ENCODE measurements around the gene DAND5. TPM values are rescaled to one million over a fixed set of nuclear protein-coding genes. Genes with fewer than 3 reads are reported as not detected.

DAND5 gene
- total and polyA plus RNA-seq, 9 of the 15 experiments (the other 6 are each of a cell fraction or from before 2014, with no cell fraction given) = 0.22 to 0.83 (median 0.60) TPM

DNA sequence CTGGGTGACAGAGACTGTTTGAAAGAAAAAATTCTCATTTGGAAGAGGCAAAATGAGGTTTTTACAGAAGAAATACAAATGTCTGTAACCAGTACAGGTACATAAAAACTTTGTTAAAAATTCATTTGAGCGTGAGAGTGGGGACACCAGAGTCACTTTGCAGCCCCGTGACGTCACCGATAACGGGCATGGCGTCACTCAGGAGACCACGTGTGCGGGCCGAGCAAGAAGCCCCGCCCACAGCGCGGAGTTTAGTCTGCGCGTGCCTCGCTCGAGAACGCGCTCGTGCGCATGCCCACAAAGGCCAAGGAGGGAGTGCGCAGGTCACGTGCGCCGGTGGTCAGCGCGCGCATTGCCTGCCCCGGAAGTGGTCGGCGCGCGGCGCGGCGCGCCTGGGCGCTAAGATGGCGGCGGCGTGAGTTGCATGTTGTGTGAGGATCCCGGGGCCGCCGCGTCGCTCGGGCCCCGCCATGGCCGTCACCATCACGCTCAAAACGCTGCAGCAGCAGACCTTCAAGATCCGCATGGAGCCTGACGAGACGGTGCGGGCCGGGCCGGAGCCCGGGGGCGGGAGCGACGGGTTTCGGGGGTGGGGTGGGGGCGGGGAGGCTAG, 23.8 kb upstream of the DAND5 start, which contains the start of gene RAD23A (continued):
- TF ChIP-seq, protein P1, sequence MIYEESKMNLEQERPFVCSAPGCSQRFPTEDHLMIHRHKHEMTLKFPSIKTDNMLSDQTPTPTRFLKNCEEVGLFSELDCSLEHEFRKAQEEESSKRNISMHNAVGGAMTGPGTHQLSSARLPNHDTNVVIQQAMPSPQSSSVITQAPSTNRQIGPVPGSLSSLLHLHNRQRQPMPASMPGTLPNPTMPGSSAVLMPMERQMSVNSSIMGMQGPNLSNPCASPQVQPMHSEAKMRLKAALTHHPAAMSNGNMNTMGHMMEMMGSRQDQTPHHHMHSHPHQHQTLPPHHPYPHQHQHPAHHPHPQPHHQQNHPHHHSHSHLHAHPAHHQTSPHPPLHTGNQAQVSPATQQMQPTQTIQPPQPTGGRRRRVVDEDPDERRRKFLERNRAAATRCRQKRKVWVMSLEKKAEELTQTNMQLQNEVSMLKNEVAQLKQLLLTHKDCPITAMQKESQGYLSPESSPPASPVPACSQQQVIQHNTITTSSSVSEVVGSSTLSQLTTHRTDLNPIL (CRISPR knock-in tag; IDR thresholded peaks at IDR 0.05) = no peak
- TF ChIP-seq, protein P2, sequence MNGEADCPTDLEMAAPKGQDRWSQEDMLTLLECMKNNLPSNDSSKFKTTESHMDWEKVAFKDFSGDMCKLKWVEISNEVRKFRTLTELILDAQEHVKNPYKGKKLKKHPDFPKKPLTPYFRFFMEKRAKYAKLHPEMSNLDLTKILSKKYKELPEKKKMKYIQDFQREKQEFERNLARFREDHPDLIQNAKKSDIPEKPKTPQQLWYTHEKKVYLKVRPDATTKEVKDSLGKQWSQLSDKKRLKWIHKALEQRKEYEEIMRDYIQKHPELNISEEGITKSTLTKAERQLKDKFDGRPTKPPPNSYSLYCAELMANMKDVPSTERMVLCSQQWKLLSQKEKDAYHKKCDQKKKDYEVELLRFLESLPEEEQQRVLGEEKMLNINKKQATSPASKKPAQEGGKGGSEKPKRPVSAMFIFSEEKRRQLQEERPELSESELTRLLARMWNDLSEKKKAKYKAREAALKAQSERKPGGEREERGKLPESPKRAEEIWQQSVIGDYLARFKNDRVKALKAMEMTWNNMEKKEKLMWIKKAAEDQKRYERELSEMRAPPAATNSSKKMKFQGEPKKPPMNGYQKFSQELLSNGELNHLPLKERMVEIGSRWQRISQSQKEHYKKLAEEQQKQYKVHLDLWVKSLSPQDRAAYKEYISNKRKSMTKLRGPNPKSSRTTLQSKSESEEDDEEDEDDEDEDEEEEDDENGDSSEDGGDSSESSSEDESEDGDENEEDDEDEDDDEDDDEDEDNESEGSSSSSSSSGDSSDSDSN (IDR thresholded peaks at IDR 0.05; ENCODE audit: borderline replicate concordance in 1 of 2, low read depth in 2 of 2, low read length in 2 of 2) = no peak
- TF ChIP-seq, protein P3, sequence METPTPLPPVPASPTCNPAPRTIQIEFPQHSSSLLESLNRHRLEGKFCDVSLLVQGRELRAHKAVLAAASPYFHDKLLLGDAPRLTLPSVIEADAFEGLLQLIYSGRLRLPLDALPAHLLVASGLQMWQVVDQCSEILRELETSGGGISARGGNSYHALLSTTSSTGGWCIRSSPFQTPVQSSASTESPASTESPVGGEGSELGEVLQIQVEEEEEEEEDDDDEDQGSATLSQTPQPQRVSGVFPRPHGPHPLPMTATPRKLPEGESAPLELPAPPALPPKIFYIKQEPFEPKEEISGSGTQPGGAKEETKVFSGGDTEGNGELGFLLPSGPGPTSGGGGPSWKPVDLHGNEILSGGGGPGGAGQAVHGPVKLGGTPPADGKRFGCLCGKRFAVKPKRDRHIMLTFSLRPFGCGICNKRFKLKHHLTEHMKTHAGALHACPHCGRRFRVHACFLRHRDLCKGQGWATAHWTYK (CRISPR knock-in tag; IDR thresholded peaks at IDR 0.05) = peak; percentile 96
- TF ChIP-seq TAF15 (IDR thresholded peaks at IDR 0.05; ENCODE audit: low read depth, low read length) (no peak), ZSCAN29 (IDR thresholded peaks at IDR 0.05) (no peak), KLF6 (CRISPR knock-in tag; IDR thresholded peaks at IDR 0.05; ENCODE audit: borderline replicate concordance) (no peak), YBX1 (IDR thresholded peaks at IDR 0.05) (no peak), EGR1 (conservative IDR thresholded peaks at IDR 0.05) (peak; percentile 46; the same call in 1 of the 2 replicates), ZNF436 (CRISPR knock-in tag; IDR thresholded peaks at IDR 0.05) (peak; percentile 48; the same call in 1 of the 2 replicates), ILK (tag; IDR thresholded peaks at IDR 0.05; ENCODE audit: borderline replicate concordance, low read depth) (no peak), PPARD (CRISPR knock-in tag; IDR thresholded peaks at IDR 0.05) (no peak), NFXL1 (CRISPR knock-in tag; IDR thresholded peaks at IDR 0.05) (no peak), ZBTB1 (CRISPR knock-in tag; IDR thresholded peaks at IDR 0.05; ENCODE audit: borderline replicate concordance, low read depth) (no peak), SNIP1 (IDR thresholded peaks at IDR 0.05; ENCODE audit: low read depth) (no peak), MIER1 (IDR thresholded peaks at IDR 0.05; ENCODE audit: low read depth) (no peak)
- TF ChIP-seq, protein P4, sequence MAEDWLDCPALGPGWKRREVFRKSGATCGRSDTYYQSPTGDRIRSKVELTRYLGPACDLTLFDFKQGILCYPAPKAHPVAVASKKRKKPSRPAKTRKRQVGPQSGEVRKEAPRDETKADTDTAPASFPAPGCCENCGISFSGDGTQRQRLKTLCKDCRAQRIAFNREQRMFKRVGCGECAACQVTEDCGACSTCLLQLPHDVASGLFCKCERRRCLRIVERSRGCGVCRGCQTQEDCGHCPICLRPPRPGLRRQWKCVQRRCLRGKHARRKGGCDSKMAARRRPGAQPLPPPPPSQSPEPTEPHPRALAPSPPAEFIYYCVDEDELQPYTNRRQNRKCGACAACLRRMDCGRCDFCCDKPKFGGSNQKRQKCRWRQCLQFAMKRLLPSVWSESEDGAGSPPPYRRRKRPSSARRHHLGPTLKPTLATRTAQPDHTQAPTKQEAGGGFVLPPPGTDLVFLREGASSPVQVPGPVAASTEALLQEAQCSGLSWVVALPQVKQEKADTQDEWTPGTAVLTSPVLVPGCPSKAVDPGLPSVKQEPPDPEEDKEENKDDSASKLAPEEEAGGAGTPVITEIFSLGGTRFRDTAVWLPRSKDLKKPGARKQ (CRISPR knock-in tag; IDR thresholded peaks at IDR 0.05) = no peak
- TF ChIP-seq, protein P5, sequence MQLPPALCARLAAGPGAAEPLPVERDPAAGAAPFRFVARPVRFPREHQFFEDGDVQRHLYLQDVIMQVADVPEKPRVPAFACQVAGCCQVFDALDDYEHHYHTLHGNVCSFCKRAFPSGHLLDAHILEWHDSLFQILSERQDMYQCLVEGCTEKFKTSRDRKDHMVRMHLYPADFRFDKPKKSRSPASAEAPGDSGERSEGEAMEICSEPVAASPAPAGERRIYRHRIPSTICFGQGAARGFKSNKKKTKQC (CRISPR knock-in tag; IDR thresholded peaks at IDR 0.05) = no peak; the same call in 1 of the 2 replicates
- TF ChIP-seq, protein P6, sequence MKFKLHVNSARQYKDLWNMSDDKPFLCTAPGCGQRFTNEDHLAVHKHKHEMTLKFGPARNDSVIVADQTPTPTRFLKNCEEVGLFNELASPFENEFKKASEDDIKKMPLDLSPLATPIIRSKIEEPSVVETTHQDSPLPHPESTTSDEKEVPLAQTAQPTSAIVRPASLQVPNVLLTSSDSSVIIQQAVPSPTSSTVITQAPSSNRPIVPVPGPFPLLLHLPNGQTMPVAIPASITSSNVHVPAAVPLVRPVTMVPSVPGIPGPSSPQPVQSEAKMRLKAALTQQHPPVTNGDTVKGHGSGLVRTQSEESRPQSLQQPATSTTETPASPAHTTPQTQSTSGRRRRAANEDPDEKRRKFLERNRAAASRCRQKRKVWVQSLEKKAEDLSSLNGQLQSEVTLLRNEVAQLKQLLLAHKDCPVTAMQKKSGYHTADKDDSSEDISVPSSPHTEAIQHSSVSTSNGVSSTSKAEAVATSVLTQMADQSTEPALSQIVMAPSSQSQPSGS (CRISPR knock-in tag; IDR thresholded peaks at IDR 0.05) = peak; percentile 68; the same call in 1 of the 2 replicates

All from K562 (cell line).